Activated CD4-positive, CD25-positive, alpha-beta regulatory T cell treated with anti-CD3 and anti-CD28 coated beads, Interleukin-2, amount 50 U/mL, for 72 hours (primary cell): ENCODE data around the gene PTN.
"Not testable (repeated sequence)": the region's sequence is repeated elsewhere in the genome, so short reads cannot be mapped to it uniquely, and the experiment has no call there.

Experiments used
- DNase-seq: peaks from one replicate; pipeline ENCODE4 v3.0.0; 2021

PTN gene

DNA sequence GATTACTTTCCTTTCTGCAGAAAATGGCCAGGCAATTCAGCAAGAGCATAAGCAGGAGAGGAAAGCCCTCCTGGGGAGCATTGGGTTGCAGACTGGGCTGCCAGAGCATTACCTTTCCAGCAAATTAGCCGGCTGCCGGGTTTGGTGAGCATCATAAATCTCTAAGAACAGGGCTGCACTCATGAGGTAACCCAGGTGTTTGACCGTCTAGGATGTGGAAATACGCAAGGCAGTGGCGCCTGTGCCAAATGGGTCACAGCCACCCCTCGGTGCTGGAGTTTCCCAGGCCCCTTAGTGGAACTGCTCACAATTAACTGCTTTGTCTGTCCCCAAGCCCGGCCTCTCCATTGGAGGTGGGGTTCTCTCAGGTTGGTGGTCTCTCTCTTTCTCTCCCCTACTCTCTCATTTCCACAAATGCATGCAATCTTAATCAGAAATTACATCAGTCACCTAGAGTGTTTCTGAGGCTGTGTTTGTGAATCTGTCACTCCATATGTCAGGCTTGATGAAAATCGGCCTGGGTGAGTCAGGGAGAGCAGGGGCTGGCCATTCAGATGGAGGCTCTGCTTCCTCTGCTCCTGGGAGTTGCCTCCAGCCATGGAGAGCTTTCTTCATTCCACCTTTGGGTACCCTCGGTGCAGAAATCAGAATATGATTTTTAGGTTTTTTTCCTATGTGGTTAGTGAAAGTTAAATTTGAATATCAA is 26.7 kb downstream of the PTN start:
- no peak for DNase-seq

DNA sequence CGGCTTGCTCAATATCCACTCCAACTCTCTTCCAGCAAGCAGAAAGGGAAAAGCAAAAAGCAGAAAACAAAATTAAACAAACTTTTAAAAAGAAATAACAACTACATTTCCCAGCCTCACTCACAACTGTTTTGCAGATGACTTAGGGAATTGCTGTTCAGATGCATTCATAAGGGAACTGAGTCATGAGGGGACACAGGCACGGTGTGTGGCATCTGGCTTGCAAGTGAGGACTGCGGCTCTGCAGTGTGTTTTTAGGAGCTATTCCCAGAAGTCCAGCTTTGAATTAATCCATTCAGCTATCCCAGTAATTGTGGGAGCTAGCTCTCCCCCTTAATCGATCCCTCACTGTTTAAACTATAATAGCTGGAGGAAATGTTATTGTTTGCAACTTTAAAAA is 30.3 kb downstream of the PTN start:
- DNase-seq = no peak

DNA sequence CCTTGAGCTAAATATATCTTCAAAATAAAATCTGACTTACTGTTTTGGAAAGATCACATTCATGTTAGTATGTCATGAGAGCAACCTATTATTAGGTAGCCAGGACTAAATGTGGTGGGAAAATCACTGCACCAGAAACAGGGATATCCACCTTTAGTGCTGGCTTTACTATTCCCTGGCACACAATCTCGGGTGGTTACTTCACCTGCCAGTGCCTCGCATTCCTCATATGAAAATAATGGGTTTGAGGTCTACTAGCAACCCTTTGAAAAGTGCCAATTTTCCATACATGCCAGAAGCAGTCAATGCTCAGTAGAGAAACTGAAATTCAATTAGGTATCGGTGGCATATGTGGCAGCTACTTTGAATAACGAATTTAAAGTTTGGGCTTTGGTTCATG is 36.8 kb downstream of the PTN start:
- DNase-seq = no peak

DNA sequence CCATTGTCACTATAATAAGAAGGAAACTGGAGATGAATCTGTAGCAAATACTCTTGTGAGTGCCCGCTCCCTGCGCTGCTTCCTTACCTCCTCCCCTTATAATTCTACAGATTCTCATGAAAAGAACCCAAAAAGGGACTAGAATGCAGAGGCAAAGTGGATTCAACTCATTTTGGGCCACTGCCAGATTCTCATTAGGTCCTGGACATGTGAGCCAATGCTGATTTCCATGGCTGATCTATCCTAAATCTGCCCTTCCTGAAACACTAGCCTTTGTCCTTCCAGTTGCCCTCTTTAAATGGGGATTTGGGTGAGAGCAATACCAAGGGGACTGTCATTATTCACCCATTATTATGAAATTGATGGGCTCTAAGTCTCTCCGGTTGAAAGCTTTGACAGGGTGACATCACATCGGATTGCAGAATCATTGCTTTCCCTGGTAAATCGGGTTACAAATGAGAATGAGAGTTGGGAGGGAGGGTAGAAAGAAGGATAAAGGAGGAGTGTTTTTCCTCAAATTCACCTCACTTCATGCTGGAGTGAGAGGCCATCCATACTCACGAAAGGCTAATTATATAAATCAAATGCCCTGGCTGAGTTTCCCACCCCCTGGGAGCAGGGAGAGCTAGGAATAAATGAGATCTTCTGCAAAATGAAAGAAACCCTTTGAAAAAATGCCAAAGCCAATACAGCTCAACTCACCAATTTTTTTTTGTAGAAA is 37.5 kb downstream of the PTN start:
- DNase-seq = no peak

DNA sequence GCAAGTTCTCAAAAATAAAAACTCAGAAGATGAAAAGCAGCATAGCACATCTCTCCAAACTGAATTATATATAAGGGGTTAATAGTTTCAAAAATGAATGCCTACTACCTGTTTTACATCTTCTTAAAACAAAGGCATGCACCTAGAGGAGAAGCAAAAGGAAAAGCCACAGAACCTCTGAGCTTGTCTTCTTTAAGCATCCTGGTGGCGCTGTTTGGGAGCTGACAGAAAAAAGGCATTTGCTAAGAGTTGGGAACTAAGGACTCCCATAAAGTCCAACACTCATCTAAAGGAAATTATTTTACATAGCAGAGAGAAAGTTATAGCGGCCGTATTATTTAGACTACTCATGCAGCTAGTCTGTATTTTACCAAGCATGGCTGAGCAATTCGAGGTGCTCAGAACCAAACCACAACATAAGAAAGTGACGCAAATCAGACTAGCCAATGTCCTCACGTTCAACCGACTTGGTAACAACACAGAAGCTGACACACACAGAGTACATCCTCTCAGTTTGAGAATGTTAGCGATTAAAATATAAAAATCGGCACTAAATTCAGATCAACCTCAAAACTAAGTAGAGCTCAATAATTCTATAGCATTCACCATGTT is 38.8 kb downstream of the PTN start:
- no peak for DNase-seq

DNA sequence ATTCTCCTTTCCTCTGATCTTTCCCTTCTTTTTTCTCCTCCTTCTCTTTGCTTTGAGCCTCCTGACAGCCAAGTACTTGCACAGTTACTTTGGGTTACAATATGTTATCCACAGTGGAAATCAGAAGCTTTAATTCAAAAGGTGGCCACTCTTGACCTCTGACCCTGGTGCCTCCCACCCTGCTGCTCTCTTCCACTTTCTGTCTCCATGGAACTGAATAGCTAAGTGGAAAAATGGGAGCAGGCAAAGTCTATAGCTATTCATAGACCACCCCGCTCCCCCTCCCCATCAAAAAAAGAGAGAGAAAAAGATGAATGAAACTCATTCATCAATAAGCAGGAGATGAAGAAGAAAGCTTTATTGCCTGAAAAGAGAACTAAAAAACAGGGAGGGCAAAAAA is 39.4 kb downstream of the PTN start:
- DNase-seq = no peak

DNA sequence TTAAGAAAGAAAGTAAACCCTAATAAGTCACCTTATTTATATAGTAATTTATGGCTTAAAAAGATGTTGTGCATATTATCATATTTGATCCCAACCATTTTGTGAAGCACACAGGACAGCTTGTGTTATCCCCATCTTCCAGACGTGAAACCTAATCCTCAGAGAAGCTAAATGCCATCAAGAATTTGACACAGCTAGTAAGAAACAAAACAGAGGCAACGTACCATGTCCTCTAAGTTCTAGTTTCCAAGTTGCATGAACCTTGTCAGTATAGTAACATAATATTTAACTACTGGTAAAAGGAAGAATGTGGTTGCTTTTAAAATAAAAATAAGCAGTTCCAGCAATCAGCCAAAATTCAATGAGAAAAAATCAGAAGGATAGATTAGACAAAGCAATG is 41.5 kb downstream of the PTN start:
- no peak for DNase-seq

DNA sequence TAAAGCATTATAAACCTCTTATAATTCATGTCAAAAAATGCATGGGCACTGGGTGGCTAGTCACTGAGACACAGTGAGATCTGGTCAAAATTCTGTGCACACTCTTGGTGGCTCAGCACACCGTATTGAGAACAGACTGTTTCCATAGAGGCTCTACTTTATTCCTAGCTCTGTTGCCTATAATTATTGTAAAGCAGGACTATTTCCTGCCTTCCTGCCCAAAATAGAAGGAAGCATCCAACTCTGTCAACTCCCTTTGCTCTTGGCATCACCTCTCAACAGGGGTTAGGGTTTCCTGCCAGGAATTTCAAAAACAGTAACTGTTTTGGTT is 45.1 kb downstream of the PTN start:
- DNase-seq = no peak

DNA sequence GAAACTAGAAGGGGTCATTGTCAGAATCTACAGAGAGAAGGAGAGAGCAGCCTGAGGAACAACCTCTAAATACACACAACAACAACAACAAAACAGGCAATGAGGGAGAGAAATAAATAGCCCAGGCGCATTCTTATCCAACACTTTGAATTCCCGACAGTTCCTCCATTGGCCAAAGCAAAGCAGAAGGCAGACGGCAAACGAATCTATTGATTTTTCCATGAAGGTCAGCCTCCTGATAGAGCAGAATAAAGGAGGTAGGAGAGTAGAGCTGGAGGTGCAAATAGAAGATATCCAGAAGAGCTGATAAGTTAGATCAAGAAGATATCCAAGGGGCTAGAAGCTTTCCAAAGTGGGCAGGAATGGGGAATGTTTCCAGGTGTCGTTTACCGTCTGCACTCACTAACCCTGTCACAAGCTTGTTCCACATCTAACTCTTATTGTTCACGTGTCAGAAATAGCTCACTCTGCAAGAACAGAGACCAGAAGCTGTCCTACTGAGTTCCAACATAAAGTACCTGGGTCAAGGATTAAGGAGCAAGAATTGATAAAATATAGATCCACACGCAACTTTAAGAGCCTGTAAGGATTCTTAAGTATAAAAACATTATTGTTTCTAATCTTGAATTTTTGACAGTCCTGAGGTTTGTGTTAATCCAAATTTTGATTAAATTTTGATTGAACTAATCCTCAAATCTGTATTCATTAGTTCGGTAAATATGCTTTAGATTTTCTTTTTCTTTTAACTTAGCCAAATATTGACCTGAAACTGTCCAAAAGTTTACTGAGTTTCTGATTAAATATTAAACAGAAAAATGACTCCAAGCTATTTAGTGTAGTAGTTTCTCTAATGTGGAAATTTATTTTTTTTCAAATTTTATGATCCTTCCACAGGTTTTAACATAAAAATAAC is 45.7 kb downstream of the PTN start:
- no peak for DNase-seq

DNA sequence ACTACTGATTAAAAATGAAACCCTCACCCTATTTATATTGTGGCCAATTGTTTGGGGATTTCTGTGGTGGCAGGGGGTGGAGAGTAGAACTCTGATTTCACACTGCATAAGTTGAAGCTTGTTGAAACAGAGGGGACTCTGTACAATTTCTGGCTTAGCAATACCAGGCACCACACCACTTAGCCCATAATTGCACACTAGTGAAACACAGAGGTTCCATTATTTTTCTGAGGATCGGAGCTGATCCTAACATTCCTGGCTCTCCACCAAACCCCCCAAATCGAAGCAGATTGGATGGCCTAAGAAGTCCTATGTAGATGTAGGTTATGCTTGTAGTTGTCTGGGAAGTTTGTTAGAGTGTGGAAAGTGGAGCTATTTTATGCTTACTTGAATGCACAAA is 47.0 kb downstream of the PTN start:
- DNase-seq = no peak

DNA sequence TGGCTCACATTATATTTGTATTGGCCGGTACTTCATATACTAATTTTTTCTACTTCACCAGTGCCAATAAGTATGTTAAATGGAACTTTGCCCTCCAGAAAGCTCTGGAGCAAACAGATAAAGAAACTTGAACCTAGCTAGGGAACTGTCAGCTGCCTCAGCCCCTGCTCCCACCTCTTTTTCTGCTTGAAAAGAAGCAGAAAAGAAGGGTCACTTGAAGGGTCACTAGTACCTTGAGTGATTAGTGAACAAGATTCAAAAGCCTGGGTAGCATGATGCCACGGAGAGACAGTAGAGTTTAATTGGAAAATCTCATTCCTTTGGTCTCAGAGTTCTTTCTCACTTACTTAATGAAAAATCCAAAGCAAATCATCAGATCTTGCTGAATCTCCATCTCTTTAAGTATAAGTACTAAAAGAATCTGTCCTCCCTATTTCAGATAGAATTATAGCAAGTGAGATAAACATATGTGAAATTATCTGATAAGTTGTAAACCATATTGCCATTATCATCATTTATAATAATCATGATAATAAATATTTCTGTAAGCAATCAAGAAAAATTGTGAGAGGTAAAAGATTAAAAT is 47.7 kb downstream of the PTN start:
- no peak for DNase-seq

DNA sequence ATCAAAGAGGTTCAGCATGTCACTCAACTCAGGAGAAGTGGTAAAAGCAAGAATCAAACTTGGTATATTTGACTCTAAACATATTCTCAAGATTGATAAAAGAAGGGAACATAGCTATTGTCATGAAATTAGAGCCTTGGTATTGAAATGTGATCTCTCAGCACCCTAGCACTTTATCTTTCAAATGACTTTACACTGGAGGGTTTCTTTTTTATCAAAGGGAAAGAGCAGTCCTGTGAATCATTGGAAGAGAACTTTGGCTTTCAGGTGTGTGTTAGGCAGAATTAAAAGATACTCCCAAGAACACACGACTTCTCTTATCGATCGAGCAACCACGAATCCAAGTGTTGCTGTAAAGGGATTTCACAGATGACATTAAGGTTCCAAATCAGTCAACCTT is 54.4 kb downstream of the PTN start:
- no peak for DNase-seq

DNA sequence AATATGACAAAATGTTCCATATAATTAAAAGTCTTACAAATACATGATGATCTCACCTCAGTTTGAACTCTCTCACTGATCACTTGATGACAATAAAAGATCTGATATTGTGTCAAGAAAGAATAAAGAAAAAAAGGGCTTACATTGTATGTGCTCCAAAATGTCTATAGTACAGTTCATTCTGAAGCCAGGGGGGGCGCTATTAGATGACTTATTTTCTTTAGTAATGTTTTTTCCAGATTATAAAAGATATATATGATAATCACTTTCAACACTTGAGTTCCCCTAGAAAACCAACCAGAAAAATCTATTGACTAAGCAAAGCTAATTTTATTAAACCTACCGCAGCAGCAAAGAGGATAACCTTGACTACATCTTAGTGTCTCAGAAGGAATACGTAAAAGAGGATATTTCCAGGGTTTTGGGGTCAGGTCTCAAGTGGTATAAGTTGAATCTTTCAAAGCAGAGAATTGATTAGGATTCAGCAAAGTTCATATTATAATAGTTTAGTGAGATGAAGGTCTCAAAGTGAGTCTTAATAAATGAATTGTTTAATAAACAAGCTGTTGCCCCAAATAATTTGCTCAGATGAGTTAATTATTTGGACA is 55.8 kb downstream of the PTN start:
- DNase-seq = no peak

DNA sequence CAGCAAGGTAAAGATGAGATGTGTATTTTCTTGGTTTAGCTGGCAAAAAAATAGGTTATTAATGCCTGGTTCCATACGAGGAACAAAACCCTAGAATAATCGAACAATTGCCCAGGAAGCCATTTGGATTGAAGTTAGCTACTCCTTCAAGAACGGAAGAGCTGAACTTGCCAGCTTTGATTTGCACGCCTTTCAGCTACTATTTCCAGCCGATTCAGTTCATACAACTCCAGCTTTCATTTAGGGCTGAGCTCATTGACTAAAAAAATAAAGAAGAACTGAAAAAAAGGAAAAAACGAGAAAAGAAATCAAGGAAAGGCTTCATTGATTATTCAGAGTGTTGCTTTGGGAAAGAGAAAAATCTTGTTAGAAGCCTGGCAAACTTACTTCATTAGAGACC is 60.4 kb downstream of the PTN start:
- no peak for DNase-seq

DNA sequence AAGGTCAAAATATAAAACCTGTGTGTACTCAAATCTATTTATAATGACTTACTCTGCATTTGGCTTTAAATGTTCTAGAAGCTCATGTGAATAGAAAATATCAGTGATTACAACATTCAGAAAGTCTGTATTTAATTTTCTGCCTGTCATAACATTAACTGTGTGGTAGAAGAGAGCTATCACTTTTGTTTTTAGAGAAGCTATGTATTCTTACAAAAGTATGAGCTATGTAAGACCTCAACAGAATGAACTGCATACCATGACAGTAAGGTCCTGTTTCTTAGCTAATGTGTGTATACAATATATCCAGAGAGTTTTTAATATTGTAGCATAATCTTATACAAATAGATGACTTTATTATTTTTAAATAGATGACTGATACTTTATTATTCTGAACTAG is 61.5 kb downstream of the PTN start:
- DNase-seq = no peak

DNA sequence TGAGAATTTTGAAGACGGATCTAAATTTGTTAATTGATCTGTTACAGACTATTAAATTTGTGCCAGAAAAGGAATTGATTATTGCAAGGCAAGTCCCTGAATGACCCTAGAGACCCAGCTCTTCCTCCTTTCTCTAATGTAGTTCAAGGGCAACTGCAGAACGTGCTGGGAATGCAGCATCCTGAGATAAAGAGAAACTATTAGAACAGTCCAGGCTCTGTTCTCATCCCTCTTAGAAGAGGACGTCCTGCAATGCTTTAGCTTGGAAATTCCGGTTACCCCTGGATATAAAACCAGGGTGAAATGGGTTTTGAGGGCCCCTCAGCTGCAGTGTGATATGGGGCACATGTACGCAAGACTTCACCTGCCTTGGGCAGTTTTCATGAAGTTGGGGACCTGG is 67.3 kb downstream of the PTN start:
- no peak for DNase-seq

DNA sequence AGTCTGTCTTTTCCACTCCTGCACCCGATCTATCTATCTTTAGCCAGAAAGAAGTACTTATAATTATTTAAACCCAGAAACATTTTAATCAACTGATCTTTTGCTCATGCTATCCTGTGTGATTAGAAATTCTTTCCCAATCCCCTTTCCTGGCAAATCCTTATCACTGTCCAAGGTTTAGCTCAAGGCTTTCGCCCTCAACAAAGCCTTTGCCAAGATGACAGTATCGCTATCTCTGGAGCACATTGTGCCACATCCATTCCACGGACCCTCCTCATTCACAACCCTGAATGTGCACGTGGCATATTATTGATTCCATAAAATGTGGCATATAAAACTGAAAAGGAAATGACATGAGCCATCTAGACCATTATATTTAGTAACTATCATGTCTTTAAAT is 71.3 kb downstream of the PTN start:
- no peak for DNase-seq

DNA sequence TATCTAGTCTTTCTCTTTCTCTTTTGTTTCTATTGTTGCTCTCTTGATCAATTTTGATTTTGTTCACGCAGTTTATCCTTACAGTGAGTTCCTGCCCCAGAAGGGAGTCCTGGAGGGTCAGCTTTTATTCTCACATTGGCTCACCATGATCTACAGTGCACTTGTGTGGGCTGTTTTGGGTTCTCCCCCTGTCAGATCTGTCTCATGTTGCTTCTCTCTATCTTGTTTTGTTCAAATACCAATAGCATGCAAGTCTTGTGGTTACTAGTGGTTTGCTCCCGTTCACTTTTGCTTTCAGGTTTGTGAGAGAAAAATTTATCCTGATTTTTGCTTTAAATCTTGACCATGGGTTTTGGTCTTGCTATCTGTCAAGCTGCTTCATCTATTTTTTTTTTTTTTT is 74.3 kb downstream of the PTN start:
- DNase-seq = no peak

DNA sequence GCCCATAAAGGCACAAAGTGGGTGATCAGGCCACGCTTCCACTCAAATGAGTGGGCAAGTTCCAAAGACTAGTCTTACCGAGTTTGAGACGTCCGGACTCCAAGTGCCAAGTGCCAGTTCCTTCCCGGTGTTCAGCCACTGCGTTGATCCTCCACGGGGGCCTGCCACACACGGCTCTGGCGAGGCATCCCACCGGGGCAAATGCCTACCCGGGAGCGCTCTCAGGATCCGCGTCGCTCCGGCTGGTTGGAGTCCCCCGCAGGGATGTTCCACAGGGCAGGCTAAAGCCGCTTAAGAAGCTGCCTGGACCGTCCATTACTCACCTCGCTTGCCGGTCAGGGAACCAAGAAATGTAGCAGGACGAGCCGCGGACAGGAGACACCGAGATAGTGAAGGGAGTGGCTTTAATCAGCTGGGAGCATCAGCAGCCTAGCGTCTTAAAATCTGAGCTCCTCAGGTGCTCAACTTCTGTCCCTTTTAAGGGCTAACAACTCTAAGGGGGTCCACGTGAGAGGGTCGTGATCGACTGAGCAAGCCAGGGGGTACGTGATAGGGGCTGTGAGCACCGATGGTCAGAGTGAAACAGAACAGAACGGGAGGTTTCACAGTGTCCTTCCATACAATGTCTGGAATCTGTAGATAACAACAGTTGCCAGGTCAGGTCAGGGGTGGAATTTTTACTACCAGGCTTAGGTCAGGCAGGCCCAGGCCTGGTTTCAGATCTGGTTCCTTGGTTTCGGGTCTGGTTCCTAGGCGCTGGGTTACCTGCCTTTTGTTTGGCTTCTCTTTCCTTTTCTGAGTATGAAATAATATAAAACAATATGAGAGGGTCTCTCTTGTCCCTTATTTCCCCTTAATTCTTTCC is 75.3 kb downstream of the PTN start:
- not testable (repeated sequence) for DNase-seq

DNA sequence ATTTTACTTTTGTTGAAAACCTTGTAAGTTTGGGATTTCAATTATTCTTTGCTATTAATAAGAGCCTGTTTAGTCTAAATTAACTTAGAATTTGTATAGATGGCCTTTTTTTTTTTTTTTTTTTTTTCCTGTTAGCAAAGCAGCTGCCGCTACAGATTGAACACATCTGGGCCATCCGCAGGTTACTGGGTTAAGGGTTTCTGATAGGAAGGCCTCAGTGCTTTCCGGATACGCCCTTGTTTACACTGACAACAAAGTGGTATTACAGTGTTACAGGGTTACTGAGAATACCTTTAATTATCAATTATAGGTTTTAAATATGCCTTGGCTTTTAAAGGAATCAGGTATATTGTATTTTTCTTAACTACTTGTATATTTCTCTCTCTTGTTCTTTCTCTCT is 76.8 kb downstream of the PTN start:
- no peak for DNase-seq

DNA sequence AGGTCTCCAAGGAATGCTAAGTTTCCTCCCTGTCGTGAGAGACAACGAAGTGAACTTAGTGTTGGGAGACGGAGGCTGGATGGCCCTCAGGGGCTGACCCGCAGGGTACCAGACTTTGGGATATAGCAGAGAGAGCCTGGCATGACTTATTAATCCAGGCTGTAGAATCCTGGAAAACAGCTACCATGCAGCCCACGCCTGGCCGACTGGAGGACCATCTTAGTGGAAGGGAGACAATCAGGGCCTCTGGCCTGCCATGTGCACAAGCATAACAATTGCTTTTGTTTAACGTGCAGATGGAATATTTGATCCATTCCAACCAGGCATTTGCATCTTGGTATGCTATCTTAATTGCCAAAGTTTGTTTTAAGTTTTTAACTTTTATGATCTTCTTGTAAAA is 78.1 kb downstream of the PTN start:
- DNase-seq = not testable (repeated sequence)

DNA sequence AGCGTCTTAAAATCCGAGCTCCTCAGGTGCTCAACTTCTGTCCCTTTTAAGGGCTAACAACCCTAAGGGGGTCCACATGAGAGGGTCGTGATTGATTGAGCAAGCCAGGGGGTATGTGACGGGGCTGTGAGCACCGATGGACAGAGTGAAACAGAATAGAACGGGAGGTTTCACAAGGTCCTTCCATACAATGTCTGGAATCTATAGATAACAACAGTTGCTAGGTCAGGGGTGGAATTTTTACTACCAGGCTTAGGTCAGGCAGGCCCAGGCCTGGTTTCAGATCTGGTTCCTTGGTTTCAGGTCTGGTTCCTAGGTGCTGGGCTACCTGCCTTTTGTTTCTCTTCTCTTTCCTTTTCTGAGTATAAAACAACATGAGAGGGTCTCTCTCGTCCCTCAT is 80.9 kb downstream of the PTN start:
- no peak for DNase-seq
